Measurements from ENCODE around the gene R3HDM4. TPM values are rescaled to one million over a fixed set of nuclear protein-coding genes. Genes with fewer than 3 reads are reported as not detected.
"Not testable (repeated sequence)": the region's sequence is repeated elsewhere in the genome, so short reads cannot be mapped to it uniquely, and the experiment has no call there.

R3HDM4 gene
- total and polyA plus RNA-seq, 4 donors, result 31.6 to 139 (median 77.7) TPM

DNA sequence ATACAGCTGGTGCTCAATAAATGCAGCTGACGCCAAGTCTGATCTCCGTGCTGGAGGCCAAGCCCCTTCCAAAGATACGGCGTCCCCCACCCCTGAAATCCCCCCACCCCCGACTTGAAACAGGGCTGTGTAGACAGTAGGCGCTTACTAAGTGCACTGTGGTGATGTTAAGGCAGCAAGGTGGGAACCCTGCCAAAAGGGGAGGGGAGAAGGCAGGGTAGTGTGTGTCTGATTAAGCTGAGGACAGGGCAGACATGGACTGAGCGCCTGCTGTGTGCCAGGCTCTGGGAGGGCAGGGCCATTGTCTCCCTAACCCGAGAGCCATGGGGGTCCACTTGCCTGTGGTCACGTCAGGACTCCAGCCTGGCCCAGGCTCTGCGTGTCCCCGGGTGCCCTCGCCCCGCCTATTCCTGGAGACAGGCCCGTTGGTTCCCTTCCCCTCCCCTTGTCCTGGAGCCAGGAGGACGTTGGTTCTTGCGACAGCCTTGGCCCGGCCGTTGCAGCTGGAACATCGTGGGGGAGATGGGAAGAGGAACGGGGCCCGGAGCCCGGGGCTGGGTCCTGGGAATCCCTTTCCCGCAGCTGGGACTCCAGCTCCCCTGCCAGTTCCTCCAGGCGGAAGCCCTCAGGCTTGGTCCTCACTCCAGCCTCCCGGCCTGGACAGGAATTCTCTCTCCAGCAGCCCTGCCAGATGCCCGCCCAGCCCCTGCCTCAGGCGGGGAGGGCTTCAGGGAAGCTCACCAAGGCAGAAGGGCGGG is 62.6 kb downstream of the R3HDM4 start:
- TF ChIP-seq, protein P1, sequence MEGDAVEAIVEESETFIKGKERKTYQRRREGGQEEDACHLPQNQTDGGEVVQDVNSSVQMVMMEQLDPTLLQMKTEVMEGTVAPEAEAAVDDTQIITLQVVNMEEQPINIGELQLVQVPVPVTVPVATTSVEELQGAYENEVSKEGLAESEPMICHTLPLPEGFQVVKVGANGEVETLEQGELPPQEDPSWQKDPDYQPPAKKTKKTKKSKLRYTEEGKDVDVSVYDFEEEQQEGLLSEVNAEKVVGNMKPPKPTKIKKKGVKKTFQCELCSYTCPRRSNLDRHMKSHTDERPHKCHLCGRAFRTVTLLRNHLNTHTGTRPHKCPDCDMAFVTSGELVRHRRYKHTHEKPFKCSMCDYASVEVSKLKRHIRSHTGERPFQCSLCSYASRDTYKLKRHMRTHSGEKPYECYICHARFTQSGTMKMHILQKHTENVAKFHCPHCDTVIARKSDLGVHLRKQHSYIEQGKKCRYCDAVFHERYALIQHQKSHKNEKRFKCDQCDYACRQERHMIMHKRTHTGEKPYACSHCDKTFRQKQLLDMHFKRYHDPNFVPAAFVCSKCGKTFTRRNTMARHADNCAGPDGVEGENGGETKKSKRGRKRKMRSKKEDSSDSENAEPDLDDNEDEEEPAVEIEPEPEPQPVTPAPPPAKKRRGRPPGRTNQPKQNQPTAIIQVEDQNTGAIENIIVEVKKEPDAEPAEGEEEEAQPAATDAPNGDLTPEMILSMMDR (IDR thresholded peaks at IDR 0.05; ENCODE audit: control extremely low read depth, extremely low read depth), result no peak
- Histone ChIP-seq H3K4me3 (no peak overlapping the region), H3K4me1 (ENCODE audit: control insufficient read depth in 5 of 5, insufficient read depth in 5 of 5, low read length in 5 of 5) (peaks cover 0 to 10% (median 0%) of the 10 kb centered on the region in 5 donors), H3K27me3 (ENCODE audit: control insufficient read depth in 3 of 3, insufficient read depth in 3 of 3, low read length in 2 of 3) (peaks cover 0 to 10% (median 0%) of the 10 kb centered on the region in 3 donors), H3K9ac (ENCODE audit: insufficient read depth in 1 of 2, low read length in 2 of 2) (peak overlapping the region in 1 of 2 donors; percentile 19), H3K9me3 (ENCODE audit: control insufficient read depth in 4 of 4, insufficient read depth in 3 of 4, low read length in 3 of 4) (no peaks in the 10 kb centered on the region), H3K27ac (ENCODE audit: low read depth in 1 of 2, low read length in 1 of 2) (peak overlapping the region in 1 of 2 donors; percentile 54), H3K36me3 (ENCODE audit: control insufficient read depth in 4 of 4, insufficient read depth in 4 of 4, low read length in 4 of 4) (no peaks in the 10 kb centered on the region)
- 17 to 18% methylated on average over 27 to 28 of the region's 28 CpGs for WGBS, 2 donors
- DNase-seq (peak; percentile 98 to 99 (median 99)), ATAC-seq (ENCODE audit: insufficient read depth, low FRiP score) (peak; percentile 76)

DNA sequence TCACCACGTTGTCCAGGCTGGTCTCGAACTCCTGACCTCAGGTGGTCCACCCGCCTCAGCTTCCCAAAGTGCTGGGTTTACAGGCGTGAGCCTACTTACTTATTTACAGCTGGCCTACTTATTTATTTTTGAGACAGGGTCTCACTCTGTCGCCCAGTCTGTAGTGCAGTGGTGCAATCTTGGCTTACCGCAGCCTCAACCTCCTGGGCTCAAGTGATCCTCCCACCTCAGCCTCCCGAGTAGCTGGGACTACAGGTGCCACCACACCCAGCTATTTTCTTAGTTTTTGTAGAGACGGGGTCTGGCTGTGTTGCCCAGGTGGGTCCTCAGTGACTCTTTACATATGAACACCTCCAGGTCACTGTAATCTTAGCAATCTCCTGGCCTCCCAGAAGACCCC is 63.8 kb downstream of the R3HDM4 start:
- not testable (repeated sequence) for H3K4me3 ChIP-seq; ATAC-seq (ENCODE audit: insufficient read depth, low FRiP score); DNase-seq; H3K9ac ChIP-seq (ENCODE audit: insufficient read depth in 1 of 2, low read length in 2 of 2); H3K27ac ChIP-seq (ENCODE audit: low read depth in 1 of 2, low read length in 1 of 2); H3K36me3 ChIP-seq (ENCODE audit: control insufficient read depth in 4 of 4, insufficient read depth in 4 of 4, low read length in 4 of 4); H3K9me3 ChIP-seq (ENCODE audit: control insufficient read depth in 4 of 4, insufficient read depth in 3 of 4, low read length in 3 of 4)
- H3K27me3 ChIP-seq (ENCODE audit: control insufficient read depth in 3 of 3, insufficient read depth in 3 of 3, low read length in 2 of 3), result peaks cover 0 to 12% (median 3%) of the 10 kb centered on the region in 3 donors
- 68 to 83% methylated on average over 8 of the region's 8 CpGs for WGBS, 2 donors
- peaks cover 0 to 12% (median 0%) of the 10 kb centered on the region in 5 donors for H3K4me1 ChIP-seq (ENCODE audit: control insufficient read depth in 5 of 5, insufficient read depth in 5 of 5, low read length in 5 of 5)

DNA sequence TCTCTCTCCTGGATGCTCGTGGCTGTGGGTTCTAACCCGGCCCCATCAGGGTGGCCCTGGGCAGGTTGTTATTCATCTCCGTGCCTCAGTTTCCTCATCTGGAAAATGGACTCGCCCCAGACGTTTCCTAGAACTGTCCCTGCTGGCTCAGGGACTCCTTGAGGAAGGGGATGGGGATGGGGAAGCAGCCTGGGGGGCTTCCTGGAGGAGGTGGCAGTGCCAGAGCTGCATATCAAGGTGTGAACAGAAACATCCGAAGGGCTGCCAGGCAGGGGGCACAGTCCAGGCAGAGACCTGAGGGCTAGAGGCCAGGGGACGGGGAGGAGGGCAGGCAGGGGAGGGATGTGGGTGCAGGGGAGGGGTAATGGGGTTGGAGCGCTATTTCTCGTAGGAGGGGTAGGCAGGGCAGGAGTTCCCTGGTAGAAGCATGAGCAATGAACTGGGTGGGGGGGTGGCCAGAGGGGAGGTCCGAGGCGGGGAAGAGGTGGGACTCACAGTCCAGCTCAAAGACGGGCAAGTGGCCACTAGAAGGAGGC is 64.6 kb downstream of the R3HDM4 start:
- DNase-seq, result no peak
- Histone ChIP-seq H3K27ac (ENCODE audit: low read depth in 1 of 2, low read length in 1 of 2) (no peak overlapping the region), H3K36me3 (ENCODE audit: control insufficient read depth in 4 of 4, insufficient read depth in 4 of 4, low read length in 4 of 4) (no peaks in the 10 kb centered on the region), H3K9ac (ENCODE audit: insufficient read depth in 1 of 2, low read length in 2 of 2) (no peak overlapping the region), H3K9me3 (ENCODE audit: control insufficient read depth in 4 of 4, insufficient read depth in 3 of 4, low read length in 3 of 4) (no peaks in the 10 kb centered on the region), H3K4me1 (ENCODE audit: control insufficient read depth in 5 of 5, insufficient read depth in 5 of 5, low read length in 5 of 5) (peaks cover 0 to 17% (median 0%) of the 10 kb centered on the region in 5 donors), H3K4me3 (no peak overlapping the region), H3K27me3 (ENCODE audit: control insufficient read depth in 3 of 3, insufficient read depth in 3 of 3, low read length in 2 of 3) (peaks cover 0 to 13% (median 6%) of the 10 kb centered on the region in 3 donors)
- TF ChIP-seq, protein P1 (IDR thresholded peaks at IDR 0.05; ENCODE audit: control extremely low read depth, extremely low read depth), result no peak
- ATAC-seq (ENCODE audit: insufficient read depth, low FRiP score), result no peak
- WGBS, 2 donors, result 23 to 40% methylated on average over 11 to 12 of the region's 12 CpGs

Small RNA genes lying within 50 kb of the gene (small RNA-seq; reads per million reads assigned to genes)
- gene RNU6-9 (ENCODE audit: low replicate concordance), result 0.15 reads per million

Other genes with a start within 250 kb of the R3HDM4 start
- gene FSTL3, start 236.8 kb downstream of the R3HDM4 start, total RNA-seq, result 100 to 1,000 TPM in 1 of 2 donors, 10 to 100 TPM in 1; 15.1 to 120 TPM
- 100 to 1,000 TPM; 109 to 172 TPM for gene FSTL3, start 236.8 kb downstream of the R3HDM4 start, polyA plus RNA-seq
- gene PRSS57, start 217.8 kb downstream of the R3HDM4 start, total RNA-seq, result 1 to 10 TPM in 1 of 2 donors, not detected in 1; 2.0 TPM
- gene PRSS57, start 217.8 kb downstream of the R3HDM4 start, polyA plus RNA-seq, result under 1 TPM; 0.10 to 0.60 TPM
- 10 to 100 TPM; 33.5 to 45.7 TPM for gene PALM, start 204.3 kb downstream of the R3HDM4 start, total RNA-seq
- gene PALM, start 204.3 kb downstream of the R3HDM4 start, polyA plus RNA-seq, result 10 to 100 TPM; 16.2 to 22.7 TPM
- 10 to 100 TPM; 14.9 to 23.6 TPM for gene MISP, start 162.1 kb downstream of the R3HDM4 start, total RNA-seq
- gene MISP, start 162.1 kb downstream of the R3HDM4 start, polyA plus RNA-seq, result 10 to 100 TPM; 20.5 to 23.7 TPM
- 100 to 1,000 TPM; 256 to 321 TPM for gene PTBP1, start 115.8 kb downstream of the R3HDM4 start, total RNA-seq
- gene PTBP1, start 115.8 kb downstream of the R3HDM4 start, polyA plus RNA-seq, result 100 to 1,000 TPM; 112 to 150 TPM
- 10 to 100 TPM in 1 of 2 donors, 1 to 10 TPM in 1; 8.1 to 14.1 TPM for gene PLPPR3, start 91.3 kb downstream of the R3HDM4 start, total RNA-seq
- 1 to 10 TPM in 1 of 2 donors, under 1 TPM in 1; 0.91 to 4.2 TPM for gene PLPPR3, start 91.3 kb downstream of the R3HDM4 start, polyA plus RNA-seq
- gene AZU1, start 85.4 kb downstream of the R3HDM4 start, total RNA-seq, result 1 to 10 TPM; 2.1 to 9.8 TPM
- 1 to 10 TPM; 2.0 to 6.7 TPM for gene AZU1, start 85.4 kb downstream of the R3HDM4 start, polyA plus RNA-seq
- 10 to 100 TPM in 1 of 2 donors, under 1 TPM in 1; 0.58 to 23.3 TPM for gene PRTN3, start 72.2 kb downstream of the R3HDM4 start, total RNA-seq
- gene PRTN3, start 72.2 kb downstream of the R3HDM4 start, polyA plus RNA-seq, result 10 to 100 TPM in 1 of 2 donors, under 1 TPM in 1; 0.85 to 18.5 TPM
- 10 to 100 TPM in 1 of 2 donors, 1 to 10 TPM in 1; 1.4 to 16.6 TPM for gene ELANE, start 60.9 kb downstream of the R3HDM4 start, total RNA-seq
- gene ELANE, start 60.9 kb downstream of the R3HDM4 start, polyA plus RNA-seq, result 10 to 100 TPM in 1 of 2 donors, 1 to 10 TPM in 1; 2.0 to 21.0 TPM
- gene CFD, start 53.6 kb downstream of the R3HDM4 start, total RNA-seq, result 100 to 1,000 TPM in 1 of 2 donors, 10 to 100 TPM in 1; 90.8 to 185 TPM
- gene CFD, start 53.6 kb downstream of the R3HDM4 start, polyA plus RNA-seq, result 100 to 1,000 TPM in 1 of 2 donors, 10 to 100 TPM in 1; 97.2 to 227 TPM
- 10 to 100 TPM; 38.7 to 59.7 TPM for gene MED16, start 20.0 kb downstream of the R3HDM4 start, total RNA-seq
- gene MED16, start 20.0 kb downstream of the R3HDM4 start, polyA plus RNA-seq, result 10 to 100 TPM; 44.8 to 72.3 TPM
- not detected for gene RNU6-9, start 19.7 kb downstream of the R3HDM4 start, total RNA-seq
- gene RNU6-9, start 19.7 kb downstream of the R3HDM4 start, polyA plus RNA-seq, result not detected
- gene KISS1R, start 4.1 kb upstream of the R3HDM4 start, total RNA-seq, result under 1 TPM in 1 of 2 donors, not detected in 1; 0.21 TPM
- gene KISS1R, start 4.1 kb upstream of the R3HDM4 start, polyA plus RNA-seq, result under 1 TPM in 1 of 2 donors, not detected in 1; 0.13 TPM
- gene ARID3A, start 12.8 kb upstream of the R3HDM4 start, total RNA-seq, result 10 to 100 TPM; 22.6 to 29.7 TPM
- 10 to 100 TPM in 1 of 2 donors, 1 to 10 TPM in 1; 7.7 to 17.0 TPM for gene ARID3A, start 12.8 kb upstream of the R3HDM4 start, polyA plus RNA-seq
- 10 to 100 TPM; 36.6 to 60.2 TPM for gene WDR18, start 71.1 kb upstream of the R3HDM4 start, total RNA-seq
- gene WDR18, start 71.1 kb upstream of the R3HDM4 start, polyA plus RNA-seq, result 10 to 100 TPM; 43.4 to 48.0 TPM
- 10 to 100 TPM in 1 of 2 donors, 1 to 10 TPM in 1; 2.6 to 11.6 TPM for gene GRIN3B, start 87.2 kb upstream of the R3HDM4 start, total RNA-seq
- gene GRIN3B, start 87.2 kb upstream of the R3HDM4 start, polyA plus RNA-seq, result 1 to 10 TPM; 1.3 to 2.3 TPM
- 100 to 1,000 TPM in 1 of 2 donors, 10 to 100 TPM in 1; 61.1 to 195 TPM for gene TMEM259, start 107.9 kb upstream of the R3HDM4 start, total RNA-seq
- 100 to 1,000 TPM; 194 to 262 TPM for gene TMEM259, start 107.9 kb upstream of the R3HDM4 start, polyA plus RNA-seq
- not detected for gene RNU6-2, start 108.3 kb upstream of the R3HDM4 start, total RNA-seq
- not detected for gene RNU6-2, start 108.3 kb upstream of the R3HDM4 start, polyA plus RNA-seq
- 100 to 1,000 TPM; 161 to 236 TPM for gene CNN2, start 113.4 kb upstream of the R3HDM4 start, total RNA-seq
- gene CNN2, start 113.4 kb upstream of the R3HDM4 start, polyA plus RNA-seq, result 100 to 1,000 TPM; 162 to 198 TPM
- 10 to 100 TPM; 20.1 to 50.0 TPM for gene ABCA7, start 126.9 kb upstream of the R3HDM4 start, total RNA-seq
- gene ABCA7, start 126.9 kb upstream of the R3HDM4 start, polyA plus RNA-seq, result 10 to 100 TPM; 33.5 to 54.4 TPM
- gene ARHGAP45, start 153.9 kb upstream of the R3HDM4 start, total RNA-seq, result 10 to 100 TPM; 23.8 to 86.4 TPM
- 100 to 1,000 TPM in 1 of 2 donors, 10 to 100 TPM in 1; 75.4 to 117 TPM for gene ARHGAP45, start 153.9 kb upstream of the R3HDM4 start, polyA plus RNA-seq
- 100 to 1,000 TPM in 1 of 2 donors, 10 to 100 TPM in 1; 78.4 to 188 TPM for gene POLR2E, start 182.2 kb upstream of the R3HDM4 start, total RNA-seq
- 100 to 1,000 TPM; 120 to 196 TPM for gene POLR2E, start 182.2 kb upstream of the R3HDM4 start, polyA plus RNA-seq
- 100 to 1,000 TPM in 1 of 2 donors, 10 to 100 TPM in 1; 91.6 to 365 TPM for gene GPX4, start 190.8 kb upstream of the R3HDM4 start, total RNA-seq
- 1,000 to 10,000 TPM in 1 of 2 donors, 100 to 1,000 TPM in 1; 566 to 1,031 TPM for gene GPX4, start 190.8 kb upstream of the R3HDM4 start, polyA plus RNA-seq